ENCODE results near the gene GP2.
A peak's percentile ranks its signal among the peaks of the same experiment; 100 is the strongest.

- TF ChIP-seq CTCF (IDR thresholded peaks at IDR 0.05) (peak; percentile 19 to 63), POLR2A (IDR thresholded peaks at IDR 0.05) (no peak)
Measured at GRCh38 chr16:20300312-20301097, 26.8 kb downstream of the GP2 start.
